DMS153 treated with DMSO at 0.1 percent for 48 hours (cell line): ENCODE results near the gene BCL2L2.

Experiments
- DNase-seq: peaks from one replicate; lab custom pipeline; 2025; ENCODE audit not compliant: unreplicated experiment; lab: John Stamatoyannopoulos, UW

Gene BCL2L2

DNA sequence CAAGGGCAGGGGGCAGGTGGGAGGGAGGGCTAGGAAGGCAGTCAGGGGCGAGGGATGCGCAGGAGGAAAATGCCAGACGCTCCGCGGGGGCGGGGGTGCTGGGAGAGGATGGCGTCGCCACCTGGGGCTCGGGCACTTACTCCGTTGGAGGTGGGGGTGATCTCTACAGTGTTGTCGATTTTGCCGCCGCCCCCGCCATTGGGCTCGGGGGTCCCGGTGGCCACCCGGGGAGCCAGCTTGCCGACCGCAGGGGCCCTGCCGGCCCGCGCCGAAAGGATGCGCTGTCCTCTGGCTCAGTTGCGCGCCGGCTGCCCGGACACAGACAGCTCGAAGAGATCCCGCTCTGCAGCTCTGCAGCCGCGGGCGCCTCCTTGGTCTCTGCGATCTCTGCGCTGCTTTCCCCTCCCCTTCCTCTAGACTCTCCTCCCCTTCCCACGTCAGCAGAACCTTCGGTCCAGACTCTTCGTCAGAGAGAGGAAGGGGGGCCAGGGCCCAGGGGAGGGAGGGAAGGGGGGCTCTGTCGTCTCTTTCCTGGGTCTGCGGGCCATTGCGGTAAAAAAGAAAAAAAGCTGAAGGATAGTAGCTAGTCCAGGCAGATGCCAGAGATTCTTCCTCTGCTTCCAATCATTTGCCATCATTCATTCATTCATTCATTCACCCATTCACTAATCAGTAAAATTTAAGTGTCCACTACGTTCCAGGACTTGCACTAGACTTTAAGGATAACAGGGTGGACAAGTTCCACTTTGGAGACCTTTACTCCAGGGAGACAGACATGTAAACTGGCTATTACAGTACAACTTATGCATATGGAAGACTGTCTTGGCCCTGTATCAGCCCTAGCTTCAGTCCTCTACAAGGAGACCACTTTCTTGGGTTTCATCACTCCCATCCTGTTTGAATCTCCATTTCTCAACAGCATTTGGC is 46.1 kb downstream of the BCL2L2 start, which contains the start of gene SLC22A17:
Gene SLC22A17 (minus strand): TSS at position 382 of the 927 bp plus-strand sequence.
- peak; percentile 48 for DNase-seq

DNA sequence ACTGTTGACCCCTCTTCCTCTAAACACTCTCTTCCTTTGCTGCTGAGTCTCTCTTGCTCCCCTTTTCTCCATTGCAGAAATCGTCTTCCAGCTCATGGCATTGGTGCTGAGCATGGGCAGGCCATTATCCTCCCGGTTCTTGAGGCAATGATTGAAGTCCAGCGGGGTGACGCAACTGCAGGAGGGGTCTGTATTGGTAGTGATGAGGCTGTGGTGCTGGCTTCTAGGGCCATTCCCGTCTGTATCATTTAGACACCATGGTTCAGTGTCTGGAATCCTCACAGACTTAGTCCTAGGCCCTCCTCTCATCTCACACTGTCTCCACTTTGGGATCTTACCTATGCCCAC is 46.8 kb downstream of the BCL2L2 start:
- no peak for DNase-seq

DNA sequence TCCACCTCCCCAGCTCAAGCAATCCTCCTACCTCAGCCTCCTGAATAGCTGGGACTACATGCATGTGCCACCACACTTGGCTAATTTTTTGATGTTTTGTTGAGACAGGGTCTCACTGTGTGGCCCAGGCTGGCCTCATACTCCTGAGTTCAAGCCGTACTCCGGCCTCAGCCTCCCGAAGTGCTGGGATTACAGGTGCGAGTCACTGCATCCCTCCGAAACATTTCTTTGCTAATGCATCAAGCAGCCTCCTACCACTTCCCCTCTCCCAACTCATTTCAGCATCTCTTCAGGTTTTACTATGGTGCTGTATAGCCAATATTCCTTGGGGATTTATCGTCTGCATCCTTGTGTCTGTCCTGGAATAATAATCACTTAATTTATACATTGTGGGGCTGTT is 48.4 kb downstream of the BCL2L2 start:
- no peak for DNase-seq

DNA sequence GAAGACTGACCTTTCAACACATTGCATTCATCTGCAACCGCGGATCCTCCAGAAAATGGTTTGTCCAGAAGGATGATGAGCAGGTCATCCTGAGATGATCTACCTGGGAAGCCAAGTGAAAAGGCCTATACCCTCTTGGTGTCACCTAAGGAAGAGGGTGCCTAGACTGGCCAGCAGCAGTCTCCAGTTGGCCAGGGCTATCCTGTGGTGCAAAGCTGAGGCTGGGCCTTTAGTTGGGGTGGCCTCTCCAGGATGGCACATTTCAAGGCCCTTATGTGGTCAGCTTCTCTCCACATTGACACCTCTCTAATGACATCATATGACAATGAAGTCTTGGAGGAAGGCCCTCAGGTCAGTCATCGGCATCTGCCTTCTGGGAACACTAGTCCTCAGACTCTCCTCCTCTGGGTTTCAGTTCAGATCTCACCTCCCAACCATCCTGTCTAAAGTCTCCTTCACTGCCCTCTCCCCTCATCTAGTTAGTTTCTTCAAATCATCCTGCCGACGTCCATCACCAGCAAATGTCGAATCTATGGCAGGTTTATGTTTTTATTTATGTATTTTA is 49.3 kb downstream of the BCL2L2 start:
- no peak for DNase-seq

DNA sequence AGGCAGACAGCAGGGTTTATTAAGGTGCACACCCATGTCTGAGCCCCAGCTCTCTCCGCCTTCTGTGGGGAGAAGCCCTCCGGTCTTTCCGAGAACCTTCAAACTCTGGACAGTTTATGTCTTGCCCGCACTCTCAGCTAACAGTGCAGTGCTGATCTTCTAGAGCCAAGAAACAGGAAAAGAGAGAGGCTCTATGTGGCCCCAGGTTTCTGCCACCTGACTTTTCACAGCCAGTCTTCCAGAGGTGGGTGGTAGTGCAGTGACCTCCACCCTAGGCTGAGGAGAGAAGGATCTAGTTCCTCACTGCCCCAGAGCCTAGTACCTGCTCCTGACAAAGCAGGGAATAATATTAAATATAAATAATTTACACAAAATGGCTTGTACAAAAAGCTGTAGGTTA is 50.0 kb downstream of the BCL2L2 start:
- no peak for DNase-seq

DNA sequence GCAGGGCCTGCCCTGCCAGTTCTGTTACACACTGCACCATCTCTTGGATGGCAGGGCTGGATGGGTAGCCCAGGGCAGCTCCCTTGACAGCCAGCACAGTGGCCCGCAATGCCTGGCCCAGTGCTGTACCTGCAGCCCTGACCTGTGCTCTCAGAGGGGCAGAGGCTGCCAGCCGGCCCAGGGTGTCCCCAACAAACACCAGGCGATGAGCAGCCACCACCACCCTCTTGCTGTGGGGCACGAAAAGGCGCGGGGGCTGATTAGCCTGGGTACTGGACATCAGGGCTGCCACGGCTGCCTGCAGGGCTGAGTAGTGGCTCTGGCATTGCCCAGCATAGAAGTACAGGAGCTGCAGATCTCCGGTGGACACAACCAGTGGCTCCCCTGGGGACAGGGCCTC is 50.6 kb downstream of the BCL2L2 start:
- no peak for DNase-seq

DNA sequence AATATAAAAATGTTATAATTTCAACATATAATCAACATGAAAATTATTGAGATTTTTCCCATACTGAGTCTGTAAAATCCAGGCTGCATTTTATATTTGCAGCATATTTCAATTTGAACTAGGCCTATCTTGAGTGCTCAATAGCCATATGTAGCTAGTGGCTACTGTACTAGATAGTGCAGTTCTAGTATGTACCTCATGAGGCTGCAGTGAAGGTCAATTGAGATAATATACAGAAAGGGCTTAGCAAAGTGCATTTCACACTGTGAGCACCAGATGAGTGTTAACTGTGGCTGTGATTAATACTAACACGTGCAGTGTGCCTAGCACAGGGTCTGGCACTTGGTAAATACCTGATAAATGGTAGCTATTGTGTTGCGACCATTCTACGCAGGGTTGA is 51.4 kb downstream of the BCL2L2 start:
- no peak for DNase-seq

DNA sequence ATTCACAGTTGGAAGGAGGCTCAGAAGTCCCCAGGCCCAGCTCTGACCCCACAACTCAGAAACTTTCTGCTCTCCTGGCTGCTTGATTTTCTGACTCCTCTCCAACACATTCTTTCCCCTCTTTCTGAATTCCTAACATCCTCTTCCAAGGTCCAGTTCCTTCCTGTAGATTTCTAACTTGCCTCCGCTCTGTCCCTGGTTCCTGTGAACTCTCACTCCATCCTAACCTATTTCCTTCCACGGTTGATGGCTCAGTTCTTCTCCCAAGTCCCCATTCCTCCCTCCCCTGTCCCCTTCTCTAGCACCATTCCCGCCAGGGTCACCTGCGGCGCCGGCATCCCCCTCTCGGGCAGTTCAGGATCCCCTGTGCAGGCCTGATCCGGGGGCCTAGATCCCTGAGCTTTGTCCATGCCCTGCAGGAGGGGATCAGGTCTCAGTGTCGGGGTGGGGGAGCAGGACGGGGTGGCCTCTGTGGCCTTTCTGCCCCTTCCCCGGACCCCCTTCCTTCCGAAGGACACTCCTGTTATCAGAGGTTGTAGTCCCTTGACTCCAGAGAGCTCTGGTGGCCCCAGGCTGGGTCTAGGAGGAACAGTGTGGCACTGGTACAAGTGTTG is 52.0 kb downstream of the BCL2L2 start:
- no peak for DNase-seq

DNA sequence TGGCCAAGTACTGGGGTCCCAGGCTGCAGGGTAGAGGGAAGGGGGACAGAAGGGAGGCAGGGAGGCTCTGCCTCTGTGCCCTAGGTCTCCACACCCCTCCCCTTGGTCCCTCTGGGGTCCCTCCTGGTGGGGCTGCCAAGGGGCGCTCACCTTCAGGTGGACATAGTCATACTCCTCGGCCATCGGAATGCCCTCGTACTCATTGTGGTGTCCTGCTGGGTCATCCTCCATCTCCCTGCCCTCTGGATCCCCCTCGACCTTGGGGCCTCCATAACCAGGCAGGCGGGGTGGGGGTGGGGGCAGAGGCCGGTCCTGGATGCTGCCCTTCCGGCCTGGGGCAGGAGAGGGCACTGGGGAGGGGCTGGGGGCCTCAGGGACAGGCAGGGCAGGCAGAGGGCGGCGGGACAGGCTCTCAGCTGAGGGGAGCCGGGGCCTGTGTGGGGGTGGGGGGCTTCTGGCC is 52.6 kb downstream of the BCL2L2 start:
- DNase-seq: no peak

DNA sequence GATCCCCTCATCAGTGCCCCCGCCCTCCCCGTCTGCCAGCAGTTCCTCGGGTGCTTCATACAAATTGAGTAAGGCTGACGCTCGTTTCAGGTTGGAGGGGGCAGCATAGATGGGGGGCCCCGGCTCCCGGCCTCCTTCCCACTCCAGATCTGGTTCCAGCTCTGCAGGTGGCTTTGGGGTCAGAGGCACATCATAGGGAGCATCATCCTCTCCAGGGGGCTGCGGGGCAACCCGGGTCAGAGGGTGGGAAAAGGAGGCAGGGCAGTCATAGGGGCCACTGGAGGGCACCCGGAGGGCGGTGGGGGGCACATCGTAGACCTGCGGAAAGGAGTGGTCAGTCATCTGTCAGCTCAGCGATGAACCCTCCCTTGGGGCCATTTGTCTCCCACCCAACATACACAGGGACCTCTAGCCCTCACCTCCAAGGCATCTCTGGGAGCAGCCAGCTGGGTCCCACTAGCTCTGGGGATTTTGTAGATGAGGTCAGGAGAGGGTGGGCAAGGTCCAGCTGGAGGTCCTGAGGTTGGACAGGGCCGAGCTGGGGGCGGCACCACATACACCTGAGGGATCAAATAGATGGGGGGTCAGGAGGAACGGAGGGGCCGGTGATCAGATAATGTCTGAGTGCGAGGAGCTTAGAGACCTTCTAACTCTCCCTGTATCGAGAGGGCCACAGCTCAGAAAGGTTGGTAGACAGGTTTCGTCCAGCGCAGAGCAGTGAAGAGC is 53.3 kb downstream of the BCL2L2 start:
- DNase-seq: no peak

DNA sequence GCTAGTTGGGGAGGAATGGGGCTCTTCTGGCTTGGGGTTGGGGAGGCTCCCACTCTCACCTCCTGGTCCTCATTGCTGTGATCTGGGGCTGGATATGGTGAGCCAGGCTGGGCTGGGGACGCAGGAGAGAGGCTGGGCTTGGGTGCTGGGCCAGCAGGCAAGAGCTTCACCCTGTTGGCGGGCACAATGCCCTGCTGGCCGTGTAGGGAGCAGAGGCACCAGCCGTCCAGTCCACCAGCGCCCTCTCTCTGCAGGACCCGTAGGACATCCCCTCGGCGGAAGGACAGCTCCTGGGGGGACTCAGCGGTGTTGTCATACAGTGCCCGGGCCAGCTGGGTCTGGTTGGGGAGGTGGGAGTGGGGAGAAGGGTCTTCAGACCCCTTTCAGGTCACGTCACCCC is 53.9 kb downstream of the BCL2L2 start:
- DNase-seq: no peak

DNA sequence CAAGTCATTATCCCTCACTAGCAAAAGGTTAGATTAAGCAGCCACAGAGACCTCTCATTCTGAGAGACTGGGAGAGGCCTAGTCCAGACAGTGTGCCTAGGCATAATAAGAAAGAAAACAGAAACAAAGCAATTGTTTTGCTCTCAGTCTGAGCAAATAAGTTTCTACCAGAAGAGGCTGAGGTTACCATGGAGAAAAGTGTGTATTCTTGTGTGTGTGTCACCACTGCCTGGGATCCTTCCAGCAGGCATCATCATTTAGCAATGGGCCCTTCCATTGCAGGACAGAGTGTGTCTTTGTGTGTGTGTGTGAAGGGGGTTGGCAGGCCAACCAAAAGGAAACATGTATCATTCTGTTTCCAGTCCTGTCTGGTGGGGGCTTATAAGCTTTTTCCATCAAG is 54.7 kb downstream of the BCL2L2 start:
- no peak for DNase-seq
